ENCODE measurements around the gene HS3ST2.

- no peak for TF ChIP-seq CTCF (IDR thresholded peaks at IDR 0.05; ENCODE audit: borderline replicate concordance, extremely low read depth, low read length, poor library complexity, severe bottlenecking)
- no peak for TF ChIP-seq EZH2 (IDR thresholded peaks at IDR 0.05; ENCODE audit: borderline replicate concordance, low read depth, low read length, severe bottlenecking)
Measured at GRCh38 chr16:22882981-22883380, 69.0 kb downstream of the HS3ST2 start.

All from DND-41 (cell line).